ENCODE results near the gene SLC43A1.
"Not testable (repeated sequence)": the region's sequence is repeated elsewhere in the genome, so short reads cannot be mapped to it uniquely, and the experiment has no call there.

SLC43A1 gene

GRCh38 chr11:57460022-57460757 lies 55.3 kb downstream of the SLC43A1 start, which contains the start of gene RTN4RL2:
TSS of gene RTN4RL2 (plus strand) at chr11:57460528. CDS start at chr11:57460866, 338 bp downstream.
- peak; percentile 88 for DNase-seq

- peak; percentile 44 for DNase-seq
These were observed 56.1 kb downstream of the SLC43A1 start for GRCh38 chr11:57459164-57460021.

GRCh38 chr11:57458410-57459163 lies 56.9 kb downstream of the SLC43A1 start:
- peak; percentile 76 for DNase-seq

- no peak for DNase-seq
These were observed 57.5 kb downstream of the SLC43A1 start for GRCh38 chr11:57458060-57458409.

DNA sequence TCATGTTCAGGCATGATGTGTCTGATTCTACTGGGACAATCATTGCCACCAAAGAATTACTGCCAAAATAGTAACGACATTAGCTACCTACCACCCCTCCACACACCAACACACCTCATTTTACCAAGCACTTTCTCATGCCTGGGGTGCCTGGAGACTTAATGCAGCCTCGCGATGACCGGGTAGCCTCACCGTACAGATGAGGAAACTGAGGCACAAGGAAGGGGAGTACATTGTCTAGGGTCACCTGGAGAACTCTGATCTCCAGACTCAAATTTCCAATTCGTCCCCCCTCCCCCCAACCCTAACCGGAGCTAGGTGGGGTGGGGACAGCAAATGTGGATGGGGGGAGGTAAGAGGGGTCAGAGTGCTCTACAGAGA lies 57.9 kb downstream of the SLC43A1 start:
- DNase-seq: no peak

DNA sequence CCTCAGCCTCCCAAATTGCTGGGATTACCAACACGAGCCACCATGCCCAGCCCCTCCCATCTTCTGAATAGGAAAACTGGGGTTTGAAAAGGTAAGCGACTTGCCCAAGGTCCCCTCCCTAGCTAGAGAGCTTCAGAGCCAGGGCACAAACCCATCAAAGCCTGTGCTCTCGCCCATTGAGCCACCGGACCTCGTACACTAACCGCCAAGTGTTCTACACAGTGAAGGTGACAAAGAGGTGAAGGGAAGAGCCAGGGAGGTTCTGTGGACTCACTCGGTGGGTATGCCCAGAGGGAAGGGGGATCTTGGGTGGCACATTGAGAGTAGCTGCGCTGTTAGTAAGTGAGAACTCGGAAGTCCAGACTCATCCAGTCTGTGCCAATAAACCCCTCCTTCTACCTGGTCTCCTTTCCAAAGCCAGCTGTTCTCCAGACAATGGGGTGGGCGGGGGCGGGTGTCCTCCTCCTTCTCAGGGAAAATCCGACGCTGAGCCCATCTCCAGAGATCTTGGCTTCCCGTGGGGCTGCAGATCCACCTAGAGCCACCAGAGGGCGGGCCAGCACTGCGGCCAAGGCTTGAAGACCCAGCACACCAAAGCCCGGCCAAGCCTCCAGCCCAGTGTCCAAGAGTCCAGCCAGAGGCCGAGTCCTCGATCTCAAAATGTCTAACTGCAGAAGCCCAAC lies 58.4 kb downstream of the SLC43A1 start:
- DNase-seq: peak; percentile 86

DNA sequence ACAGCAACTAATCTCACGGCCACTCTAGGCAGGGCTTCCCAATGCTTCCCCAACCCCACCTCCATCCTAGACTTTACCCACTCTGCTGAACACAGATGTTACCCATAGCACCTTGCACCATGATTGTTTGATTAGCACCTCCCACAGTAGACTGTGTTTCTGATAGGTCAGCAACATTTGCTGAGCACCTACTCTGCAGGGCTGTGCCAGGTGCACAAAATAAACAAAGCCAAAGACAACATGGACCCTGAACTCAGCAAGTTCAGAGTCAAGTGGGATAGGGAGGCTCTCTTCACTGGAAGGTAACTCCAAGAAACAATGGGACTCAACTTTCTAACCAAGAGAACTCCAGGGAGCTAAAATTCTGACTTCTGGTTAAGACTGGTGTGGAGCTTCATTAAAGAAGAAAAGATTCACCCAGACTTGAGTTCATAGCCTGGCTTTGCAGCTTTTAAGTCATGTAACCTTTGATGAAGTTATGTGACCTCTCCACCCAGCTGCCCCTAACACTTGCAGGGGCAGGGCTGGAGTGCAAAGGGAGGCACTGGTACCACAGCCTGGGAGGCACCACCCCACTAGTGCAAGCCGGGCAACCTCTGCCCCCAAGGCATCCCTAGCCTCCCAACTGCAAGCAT lies 61.8 kb downstream of the SLC43A1 start:
- no peak for DNase-seq

DNA sequence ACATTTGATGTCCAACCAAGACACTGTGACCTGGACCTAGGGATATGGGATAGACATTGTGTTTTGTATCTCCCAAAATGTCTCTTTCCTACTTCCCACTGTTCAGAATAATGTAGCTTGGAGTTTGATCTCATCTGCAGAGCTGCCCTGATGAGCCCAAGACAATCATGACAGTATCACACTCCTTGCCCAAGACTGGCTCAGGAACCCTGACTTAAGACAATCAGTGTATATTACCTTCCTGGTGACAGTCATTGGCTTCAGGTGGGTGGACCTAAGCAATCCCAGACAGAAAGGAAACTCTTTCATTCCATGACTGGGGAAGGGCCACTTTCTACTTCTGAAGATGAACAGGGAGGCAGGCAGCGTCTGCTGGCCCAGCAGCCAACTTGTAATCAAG lies 69.4 kb downstream of the SLC43A1 start:
- DNase-seq: no peak

DNA sequence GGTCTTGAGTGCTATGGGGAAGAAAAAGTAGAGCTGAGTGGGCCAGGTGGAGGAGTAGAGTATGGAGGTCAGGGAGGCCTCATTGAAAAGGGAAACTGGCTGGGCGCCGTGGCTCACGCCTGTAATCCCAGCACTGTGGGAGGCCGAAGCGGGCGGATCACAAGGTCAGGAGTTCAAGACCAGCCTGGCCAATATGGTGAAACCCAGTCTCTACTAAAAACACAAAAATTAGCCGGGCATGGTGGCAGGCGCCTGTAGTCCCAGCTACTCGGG lies 70.4 kb downstream of the SLC43A1 start:
- DNase-seq: not testable (repeated sequence)

DNA sequence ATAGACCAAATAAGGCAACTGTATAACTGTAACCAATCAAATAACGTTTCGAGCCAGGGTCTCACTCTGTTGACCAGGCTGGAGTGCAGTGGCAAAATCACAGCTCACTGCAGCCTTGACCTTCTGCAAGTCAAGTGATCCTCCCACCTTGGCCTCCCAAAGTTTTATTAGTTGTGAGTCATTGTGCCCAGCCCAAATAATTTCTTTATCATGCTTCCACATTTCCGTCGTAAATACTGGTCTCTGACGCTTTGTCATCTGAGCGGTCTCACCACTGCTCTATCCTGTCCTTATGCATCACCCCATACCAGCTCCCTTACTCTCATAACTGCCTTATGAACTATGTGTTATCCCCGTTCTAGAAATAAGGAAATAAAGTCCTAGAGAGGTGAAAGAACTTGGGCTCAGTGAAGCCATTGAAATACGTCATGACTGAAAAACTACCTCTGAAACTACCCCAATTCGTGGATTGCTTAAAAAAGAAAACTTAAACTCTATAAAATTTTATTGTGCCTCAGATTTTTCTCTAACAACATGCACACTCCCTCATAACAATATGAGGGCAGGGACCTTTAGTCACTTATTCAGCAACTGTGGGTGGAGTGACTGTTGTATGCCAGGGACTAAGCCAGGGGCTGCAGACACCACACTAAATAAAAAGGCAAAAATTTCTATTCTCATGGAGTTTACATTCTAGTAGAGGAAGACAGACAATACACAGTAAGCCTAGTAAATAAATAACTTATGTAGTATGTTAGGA lies 71.0 kb downstream of the SLC43A1 start:
- DNase-seq: peak; percentile 71

DNA sequence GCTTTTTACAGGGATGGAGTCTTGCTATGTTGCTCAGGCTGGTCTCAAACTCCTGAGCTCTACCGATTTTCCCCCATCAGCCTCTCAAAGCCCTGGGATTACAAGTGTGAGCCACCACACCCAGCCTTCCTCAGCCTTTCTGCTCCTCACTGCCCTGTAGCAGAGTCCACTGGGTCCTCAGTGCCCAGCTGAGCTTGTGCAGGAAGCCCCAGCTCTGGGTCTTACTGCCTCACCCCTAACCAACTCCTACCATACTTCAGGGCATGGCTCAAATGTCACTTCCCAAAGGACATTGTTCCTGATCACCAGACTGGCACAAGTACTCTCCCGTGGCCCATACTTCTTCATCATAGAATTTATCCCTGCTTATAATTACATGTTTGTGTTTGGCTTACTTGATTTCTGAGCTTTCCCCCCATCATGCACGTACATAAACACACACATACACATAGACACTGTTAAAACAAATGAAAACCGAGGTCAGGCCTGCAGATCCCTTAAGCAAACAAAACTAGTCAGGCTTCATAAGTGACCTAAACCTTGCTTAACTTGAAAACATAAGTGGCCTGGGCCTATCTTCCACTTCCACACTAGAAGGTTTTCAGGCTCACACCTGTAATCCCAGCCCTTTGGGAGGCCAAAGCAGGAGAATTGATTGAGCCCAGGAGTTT lies 74.6 kb downstream of the SLC43A1 start:
- no peak for DNase-seq

GRCh38 chr11:57439786-57440185 lies 75.7 kb downstream of the SLC43A1 start:
- DNase-seq: no peak

DNA sequence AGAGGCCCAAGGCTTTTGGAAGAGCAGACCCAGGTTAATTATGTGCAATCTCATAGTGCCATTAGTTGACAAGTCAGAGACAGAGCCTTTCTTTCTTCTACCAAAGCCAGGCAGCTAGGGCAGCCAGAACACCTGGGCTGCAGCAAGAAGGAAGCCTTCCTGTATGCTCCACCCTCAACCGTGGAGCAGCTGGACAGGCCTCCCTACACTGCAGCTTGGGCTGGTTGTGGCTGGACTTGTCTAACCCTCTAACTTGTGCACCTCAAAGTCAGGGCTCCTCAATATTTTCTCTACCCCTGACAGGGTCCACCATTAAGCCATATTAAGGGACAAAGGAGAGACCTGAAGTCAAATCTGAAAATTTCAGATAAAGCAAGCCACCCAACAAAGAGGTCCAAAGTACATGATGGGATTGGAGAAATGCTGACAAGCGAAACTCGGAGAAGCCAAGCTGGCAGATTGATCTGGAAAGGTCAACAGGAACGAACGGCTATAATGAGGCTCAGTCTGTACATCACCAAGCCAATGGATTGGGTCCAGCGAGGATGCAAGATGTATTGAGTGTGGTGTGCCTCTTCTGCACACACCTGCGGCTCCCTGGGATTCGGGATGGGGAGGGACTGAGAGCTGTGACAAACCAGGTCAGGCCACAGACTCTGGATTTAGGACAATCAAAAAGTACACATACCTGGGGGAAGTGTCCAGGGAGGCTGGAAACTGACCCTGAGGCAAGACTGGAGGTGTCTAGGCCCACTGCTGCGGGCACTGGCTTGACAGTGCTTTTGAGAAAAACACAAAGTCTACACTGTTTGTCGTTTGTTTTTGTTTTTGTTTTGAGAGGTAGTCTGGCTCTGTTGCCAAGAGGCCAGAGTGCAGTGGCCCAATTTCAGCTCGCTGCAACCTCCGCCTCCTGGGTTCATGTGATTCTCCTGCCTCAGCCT lies 76.9 kb downstream of the SLC43A1 start:
- no peak for DNase-seq

DNA sequence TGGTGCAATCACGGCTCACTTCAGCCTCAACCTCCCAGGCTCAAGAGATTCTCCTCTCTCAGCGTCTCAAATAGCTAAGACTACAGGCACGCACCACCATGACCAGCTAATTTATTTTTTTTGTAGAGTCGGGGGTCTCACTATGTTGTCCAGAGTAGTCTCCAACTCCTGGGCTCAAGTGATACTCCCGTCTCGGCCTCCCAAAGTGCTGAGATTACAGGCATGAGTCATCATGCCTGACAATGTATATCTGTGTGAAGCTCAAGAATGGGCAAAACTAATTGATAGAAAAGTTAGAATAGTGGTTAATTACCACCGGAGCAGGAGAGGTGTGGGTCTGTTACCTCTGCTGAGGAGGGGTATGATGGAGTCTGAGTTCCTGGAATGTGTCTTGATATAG lies 79.5 kb downstream of the SLC43A1 start:
- DNase-seq: no peak

GRCh38 chr11:57434640-57435546 lies 80.6 kb downstream of the SLC43A1 start:
- no peak for DNase-seq

Data from hematopoietic multipotent progenitor cell treated with erythropoietin and hydrocortisone succinate and interleukin-3 and kit ligand, for 4 days (in vitro differentiated cells).